ENCODE measurements around the gene MOBP.
"Not testable (repeated sequence)": the region's sequence is repeated elsewhere in the genome, so short reads cannot be mapped to it uniquely, and the experiment has no call there.

The MOBP gene

DNA sequence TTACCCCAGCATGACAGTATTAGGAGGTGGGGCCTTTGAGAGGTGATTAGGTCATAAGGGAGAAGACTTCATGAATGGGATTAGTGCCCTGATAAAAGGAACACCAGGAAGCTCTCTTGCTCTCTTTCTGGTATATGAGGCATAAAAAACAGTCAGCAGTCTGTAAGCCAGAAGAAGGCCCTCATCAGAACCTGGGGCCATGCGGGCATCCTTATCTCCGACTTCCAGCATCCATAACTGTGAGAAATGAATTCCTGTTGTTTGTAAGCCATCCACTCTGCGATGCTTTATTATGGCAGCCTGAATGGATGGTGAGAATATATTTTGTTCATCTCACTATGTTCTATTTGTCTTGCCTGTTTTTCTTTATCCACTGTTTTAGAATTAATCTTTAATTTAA lies 17.7 kb upstream of the MOBP start:
- no peak overlapping the region for H3K4me3 ChIP-seq (ENCODE audit: low read length)
- DNase-seq (ENCODE audit: low read depth): no peak

DNA sequence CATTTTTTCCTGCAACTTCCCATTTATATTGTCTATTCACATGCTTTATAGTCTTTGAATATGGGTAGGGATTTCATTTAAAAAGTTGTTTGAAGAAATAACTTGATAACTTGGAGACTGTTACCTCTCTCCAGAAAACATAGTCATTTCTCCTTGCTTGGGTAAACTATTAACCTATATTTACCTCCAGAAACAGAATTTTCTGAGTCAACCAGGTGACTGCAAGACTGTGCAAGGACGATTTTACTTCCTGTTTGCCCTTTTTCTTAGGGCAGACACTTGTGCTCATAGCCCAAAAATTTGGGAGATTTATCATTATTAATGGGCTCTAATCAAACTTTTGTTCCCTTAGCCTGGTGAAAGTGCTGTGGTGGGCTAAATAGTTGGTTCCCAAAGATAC lies 14.3 kb upstream of the MOBP start:
- H3K4me3 ChIP-seq (ENCODE audit: low read length): no peak overlapping the region
- DNase-seq (ENCODE audit: low read depth): no peak
- no peak for TF ChIP-seq CTCF (conservative IDR thresholded peaks at IDR 0.05; ENCODE audit: low read depth, low read length)

More for the DNA sequence above, 17.7 kb upstream of the MOBP start:
- no peak for TF ChIP-seq CTCF (conservative IDR thresholded peaks at IDR 0.05; ENCODE audit: low read depth, low read length)

- not testable (repeated sequence) for H3K4me3 ChIP-seq (ENCODE audit: low read length); DNase-seq (ENCODE audit: low read depth)
These were observed 13.6 kb upstream of the MOBP start for GRCh38 chr3:39453872-39454271.

DNA sequence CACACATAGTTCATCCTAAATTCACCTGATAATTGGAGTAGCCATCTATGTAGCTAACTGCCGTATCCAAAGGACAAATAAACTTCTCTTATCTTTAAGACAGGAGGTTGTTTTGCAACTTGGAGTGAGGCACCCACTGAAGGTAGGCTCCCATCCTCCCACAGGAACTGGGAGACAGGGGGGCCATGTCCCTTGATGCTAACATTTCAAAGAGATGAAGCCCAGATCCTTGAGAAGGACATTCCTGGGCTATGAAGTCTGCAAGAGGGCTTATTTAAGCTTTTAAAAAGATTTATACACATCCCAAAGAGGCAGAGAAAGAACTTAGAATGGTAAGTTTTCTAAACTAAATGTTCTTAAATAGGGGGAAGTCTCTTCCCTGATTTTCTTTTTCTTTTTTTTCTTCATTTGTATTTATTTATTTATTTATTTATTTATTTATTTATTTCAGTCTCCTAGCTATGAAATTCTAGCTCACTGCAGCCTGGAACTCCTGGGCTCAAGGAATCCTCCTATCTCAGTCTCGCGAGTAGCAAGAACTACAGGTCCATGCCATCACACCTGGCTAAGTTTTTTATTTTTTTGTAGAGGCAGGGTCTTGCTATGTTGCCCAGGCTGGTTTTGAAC lies 12.8 kb upstream of the MOBP start:
- no peak for DNase-seq (ENCODE audit: low read depth)
- TF ChIP-seq CTCF (conservative IDR thresholded peaks at IDR 0.05; ENCODE audit: low read depth, low read length): no peak
- H3K4me3 ChIP-seq (ENCODE audit: low read length): no peak overlapping the region

DNA sequence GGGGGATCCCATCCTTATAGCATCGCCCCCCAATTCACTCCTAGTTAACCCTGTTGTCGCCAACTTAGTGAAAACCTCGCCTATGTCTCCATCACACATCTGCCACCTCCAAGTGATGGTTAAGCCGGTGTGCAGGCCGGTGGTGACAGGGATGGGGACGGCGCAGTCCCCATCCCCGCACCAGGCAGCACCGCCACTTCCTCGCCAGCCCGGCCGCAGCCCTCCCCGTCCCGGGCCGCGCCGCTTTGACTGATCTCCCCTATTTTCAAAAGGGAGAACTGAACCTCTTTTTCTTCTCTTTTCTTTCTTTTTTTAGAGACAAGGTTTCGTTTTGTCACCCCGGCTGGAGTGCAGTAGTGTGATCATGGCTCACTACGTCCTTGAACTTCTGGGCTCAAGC lies 11.3 kb upstream of the MOBP start:
- no peak for TF ChIP-seq CTCF (conservative IDR thresholded peaks at IDR 0.05; ENCODE audit: low read depth, low read length)
- no peak overlapping the region for H3K4me3 ChIP-seq (ENCODE audit: low read length)
- no peak for DNase-seq (ENCODE audit: low read depth)

DNA sequence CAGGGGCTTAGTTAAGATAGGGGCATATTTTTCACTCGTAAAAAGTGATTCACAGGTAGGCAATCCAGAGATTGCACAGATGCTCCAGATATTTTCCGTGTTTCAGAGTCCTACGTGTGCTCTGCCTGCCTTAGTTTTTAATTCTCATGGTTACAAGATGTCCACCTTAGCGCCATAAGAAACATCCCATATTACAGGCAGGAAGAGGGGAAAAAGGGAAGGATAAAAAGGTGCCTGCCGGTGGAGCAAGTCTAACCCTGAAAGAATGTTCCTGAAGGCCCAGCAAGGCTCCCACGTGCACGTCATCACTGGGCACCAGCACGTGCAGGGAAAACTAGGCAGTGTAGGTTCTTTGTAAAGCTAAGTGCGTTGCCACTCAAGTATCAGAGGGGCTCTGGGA lies 10.1 kb upstream of the MOBP start:
- no peak for TF ChIP-seq CTCF (conservative IDR thresholded peaks at IDR 0.05; ENCODE audit: low read depth, low read length)
- no peak for DNase-seq (ENCODE audit: low read depth)

GRCh38 chr3:39458579-39458978 lies 8.9 kb upstream of the MOBP start:
- H3K4me3 ChIP-seq (ENCODE audit: low read length); DNase-seq (ENCODE audit: low read depth): not testable (repeated sequence)

More for the DNA sequence above, 10.1 kb upstream of the MOBP start:
- H3K4me3 ChIP-seq (ENCODE audit: low read length): no peak overlapping the region

GRCh38 chr3:39460677-39461076 lies 6.8 kb upstream of the MOBP start:
- H3K4me3 ChIP-seq (ENCODE audit: low read length): no peak overlapping the region
- no peak for DNase-seq (ENCODE audit: low read depth)
- no peak for TF ChIP-seq CTCF (conservative IDR thresholded peaks at IDR 0.05; ENCODE audit: low read depth, low read length)

All from retinal pigment epithelial cell (primary cell).